Fibroblast of lung (primary cell): Measurements from ENCODE around the gene PDLIM5. TPM values are rescaled to one million over a fixed set of nuclear protein-coding genes. Genes with fewer than 3 reads are reported as not detected.

Experiments used
- DNase-seq, 2 donors: peaks; one replicate each; pipeline versions ENCODE4 v3.0.0 to v3.0.0-alpha.2; 2010; ENCODE audit warnings: low read depth in 2 of 2
- H2AFZ ChIP-seq: 2 replicates; pipeline ENCODE4 v1.5.1; 2012; ENCODE audit warnings: low read length, control low read depth, inconsistent platforms
- H3K27ac ChIP-seq: 2 replicates; pipeline ENCODE4 v1.5.1; 2011; ENCODE audit warnings: low read length, control low read depth; ENCODE audit not compliant: insufficient read depth
- H3K27me3 ChIP-seq: 2 replicates; pipeline ENCODE4 v1.5.1; 2011; ENCODE audit warnings: mild to moderate bottlenecking, low read length; ENCODE audit not compliant: control insufficient read depth, insufficient read depth
- H3K36me3 ChIP-seq: 2 replicates; pipeline ENCODE4 v1.5.1; 2011; ENCODE audit warnings: low read length; ENCODE audit not compliant: control insufficient read depth, insufficient read depth
- H3K4me1 ChIP-seq: 2 replicates; pipeline ENCODE4 v1.5.1; 2011; ENCODE audit warnings: low read length; ENCODE audit not compliant: control insufficient read depth, insufficient read depth; ENCODE audit errors: extremely low read depth
- H3K4me2 ChIP-seq: 2 replicates; pipeline ENCODE4 v1.5.1; 2011; ENCODE audit warnings: low read length, control low read depth; ENCODE audit not compliant: insufficient read depth; ENCODE audit errors: extremely low read depth
- H3K4me3 ChIP-seq, 4 experiments: fragments of 200-600 bp in 1 of 4; sonication (generic) in 1 of 4; replicated peaks in 1 of 4; 2 replicates each; pipeline ENCODE4 v1.5.1; 2011 to 2016; ENCODE audit warnings: low read length in 4 of 4, low read depth in 3 of 4, mild to moderate bottlenecking in 3 of 4, control low read depth in 2 of 4, inconsistent platforms in 1 of 4, mixed read lengths in 1 of 4; ENCODE audit not compliant: insufficient read depth in 1 of 4; ENCODE audit errors: control extremely low read depth in 1 of 4
- H3K79me2 ChIP-seq: 2 replicates; pipeline ENCODE4 v1.5.1; 2012; ENCODE audit warnings: mild to moderate bottlenecking, low read length, inconsistent platforms; ENCODE audit not compliant: control insufficient read depth, insufficient read depth
- H3K9ac ChIP-seq: 2 replicates; pipeline ENCODE4 v1.5.1; 2011; ENCODE audit warnings: mild to moderate bottlenecking, low read length, control low read depth; ENCODE audit not compliant: insufficient read depth
- H3K9me3 ChIP-seq: 2 replicates; pipeline ENCODE4 v1.5.1; 2012; ENCODE audit warnings: low read depth, low read length; ENCODE audit not compliant: control insufficient read depth, insufficient read depth
- H4K20me1 ChIP-seq: 2 replicates; pipeline ENCODE4 v1.5.1; 2011; ENCODE audit warnings: low read length; ENCODE audit not compliant: control insufficient read depth, insufficient read depth; ENCODE audit errors: extremely low read depth
- CTCF ChIP-seq, 2 donors: IDR thresholded peaks in 1 of 2; conservative IDR thresholded peaks in 1 of 2; 1 replicate in 1 of 2; 2 replicates in 1 of 2; pipeline ENCODE4 v1.5.1; 2011 to 2012; ENCODE audit warnings: low read length in 2 of 2, control low read depth in 1 of 2, inconsistent platforms in 1 of 2, low read depth in 1 of 2, mild to moderate bottlenecking in 1 of 2
- EZH2 ChIP-seq: IDR thresholded peaks from 2 replicates; pipeline ENCODE4 v1.5.1; 2012; ENCODE audit warnings: low read length, control low read depth, mild to moderate bottlenecking; ENCODE audit errors: missing control alignments
- polyA plus RNA-seq, 2 donors: library from polyadenylated mRNA; depleted of rRNA in 1 of 2; stranded (reverse) in 1 of 2; unstranded in 1 of 2; fragments of >200 nt; gene quantifications; 2 replicates each; pipeline ENCODE4 v1.2.1, GENCODE V29; 2011 to 2012; ENCODE audit warnings: missing spikeins in 1 of 2
- total RNA-seq: library from RNA; depleted of rRNA; stranded (reverse); fragments of >200 nt; gene quantifications from 2 replicates; pipeline ENCODE4 v1.2.1, GENCODE V29; 2014

The PDLIM5 gene
- total and polyA plus RNA-seq, 2 donors (not counting 1 experiment from before 2014, with no cell fraction given) = 28.4 to 113 TPM

DNA sequence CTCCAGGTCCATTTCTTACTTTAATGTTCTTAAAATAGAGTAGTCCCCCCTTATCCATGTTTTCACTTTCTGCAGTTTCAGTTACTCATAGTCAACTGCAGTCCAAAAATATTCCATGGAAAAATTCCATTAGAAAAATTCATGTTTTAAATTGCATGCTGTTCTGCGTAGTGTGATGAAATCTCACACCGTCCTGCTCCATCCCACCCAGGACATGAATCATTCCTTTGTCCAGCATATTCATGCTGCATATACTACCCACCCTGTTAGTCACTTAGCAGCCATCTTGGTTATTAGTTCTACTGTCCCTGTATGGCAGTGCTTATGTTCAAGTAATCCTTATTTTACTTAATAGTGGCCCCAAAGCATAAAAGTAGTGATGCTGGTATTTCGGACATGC lies 5.4 kb upstream of the PDLIM5 start:
- Histone ChIP-seq H3K79me2 (no peaks in the 10 kb centered on the region), H3K4me2 (peak overlapping the region; percentile 60), H4K20me1 (no peaks in the 10 kb centered on the region), H3K27ac (peak overlapping the region; percentile 56), H3K9me3 (no peaks in the 10 kb centered on the region), H3K9ac (no peak overlapping the region), H3K36me3 (no peaks in the 10 kb centered on the region), H2AFZ (peak overlapping the region; percentile 31), H3K27me3 (no peaks in the 10 kb centered on the region), H3K4me3 (no peak overlapping the region), H3K4me1 (peaks cover 9% of the 10 kb centered on the region)
- DNase-seq = peak; percentile 92 to 93
- no peak for TF ChIP-seq CTCF (conservative IDR thresholded peaks at IDR 0.05 in 1 of 2, IDR thresholded peaks at IDR 0.05 in 1 of 2; ENCODE audit: low read depth in 1 of 2, low read length in 2 of 2)
- TF ChIP-seq EZH2 = no peak

DNA sequence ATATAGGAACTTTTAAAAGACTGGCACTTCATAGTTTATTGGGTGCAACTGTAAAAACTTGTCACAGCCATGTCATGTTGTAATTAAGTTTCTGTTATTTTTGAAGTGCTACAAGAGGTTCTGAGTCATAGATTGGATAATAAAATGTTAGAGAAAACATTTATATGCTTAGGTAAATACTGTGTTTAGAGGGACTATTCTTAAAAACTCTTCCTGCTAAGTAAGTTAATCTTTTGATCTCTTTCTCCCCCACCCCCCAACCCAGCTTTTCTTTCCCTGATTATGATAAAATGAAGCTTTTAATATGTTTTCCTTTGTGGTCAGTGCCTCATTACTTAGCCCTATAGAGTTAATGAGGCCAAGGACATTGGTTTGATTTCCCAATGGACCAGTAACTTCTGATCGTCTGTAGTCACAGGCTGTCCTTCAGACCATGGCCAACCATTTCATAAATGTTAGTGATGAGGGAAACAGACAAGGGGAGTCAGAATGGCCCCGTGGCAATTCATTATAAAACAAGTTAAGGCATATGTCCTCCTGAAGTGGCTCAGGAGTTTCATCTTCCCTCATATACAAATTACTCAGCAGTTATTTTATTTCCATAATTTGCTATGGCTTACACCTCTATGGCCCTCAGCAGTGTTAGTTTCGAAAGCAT lies 3.9 kb upstream of the PDLIM5 start:
- no peak for DNase-seq
- H3K9ac ChIP-seq = no peak overlapping the region
- TF ChIP-seq EZH2 (no peak), CTCF (conservative IDR thresholded peaks at IDR 0.05 in 1 of 2, IDR thresholded peaks at IDR 0.05 in 1 of 2; ENCODE audit: low read depth in 1 of 2, low read length in 2 of 2) (no peak)
- H4K20me1 ChIP-seq = no peaks in the 10 kb centered on the region
- no peaks in the 10 kb centered on the region for H3K36me3 ChIP-seq
- H3K4me2 ChIP-seq = no peak overlapping the region
- peaks cover 9% of the 10 kb centered on the region for H3K4me1 ChIP-seq
- peaks cover 10% of the 10 kb centered on the region for H3K79me2 ChIP-seq
- no peaks in the 10 kb centered on the region for H3K9me3 ChIP-seq
- no peak overlapping the region for H2AFZ ChIP-seq
- H3K27me3 ChIP-seq = no peaks in the 10 kb centered on the region
- H3K4me3 ChIP-seq = no peak overlapping the region
- no peak overlapping the region for H3K27ac ChIP-seq

DNA sequence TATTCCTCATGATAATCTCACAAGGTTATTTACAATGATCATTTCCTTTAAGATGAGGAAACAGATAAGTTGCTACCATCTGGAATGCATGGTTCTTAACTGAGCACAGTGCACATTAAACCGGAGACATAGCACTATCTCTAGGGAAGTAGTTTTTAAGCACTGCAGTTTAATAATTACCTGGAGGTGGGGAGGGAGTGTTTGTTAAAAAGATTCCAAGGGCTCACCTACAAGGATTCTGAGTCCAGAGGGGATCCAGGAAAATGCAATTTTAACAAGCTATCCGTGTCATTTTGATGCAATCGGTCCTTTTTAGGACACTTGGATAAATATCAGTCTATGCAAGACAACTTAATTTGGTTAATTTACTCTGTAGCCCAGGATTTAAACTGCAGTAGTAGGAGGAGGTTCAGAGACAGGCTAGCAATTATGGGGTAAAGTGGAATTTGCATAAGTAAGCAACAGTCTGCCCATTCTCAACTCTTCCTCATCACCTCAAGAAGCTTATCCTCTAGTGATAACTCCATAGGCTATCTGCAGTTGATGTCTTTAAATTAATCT lies 2.8 kb upstream of the PDLIM5 start:
- no peaks in the 10 kb centered on the region for H3K9me3 ChIP-seq
- H3K79me2 ChIP-seq = peaks cover 20% of the 10 kb centered on the region
- no peaks in the 10 kb centered on the region for H4K20me1 ChIP-seq
- H3K4me2 ChIP-seq = no peak overlapping the region
- H3K4me3 ChIP-seq = no peak overlapping the region
- no peak overlapping the region for H3K9ac ChIP-seq
- no peak overlapping the region for H3K27ac ChIP-seq
- TF ChIP-seq CTCF (conservative IDR thresholded peaks at IDR 0.05 in 1 of 2, IDR thresholded peaks at IDR 0.05 in 1 of 2; ENCODE audit: low read depth in 1 of 2, low read length in 2 of 2) = no peak
- no peak for TF ChIP-seq EZH2
- DNase-seq = no peak
- no peaks in the 10 kb centered on the region for H3K27me3 ChIP-seq
- peaks cover 9% of the 10 kb centered on the region for H3K4me1 ChIP-seq
- H2AFZ ChIP-seq = no peak overlapping the region
- H3K36me3 ChIP-seq = no peaks in the 10 kb centered on the region
